HEK293 (cell line): ENCODE data around the gene SLC2A9.

Experiments used
- CTCF ChIA-PET: fragments of 350-600 bp; formaldehyde crosslinking; extraction: SDS; loops from one replicate; lab custom pipeline; 2021; ENCODE audit warnings: antibody characterized with exemption; lab: Yijun Ruan, JAX
- POLR2A ChIA-PET: fragments of 300-600 bp; formaldehyde crosslinking; extraction: SDS; loops from one replicate; lab custom pipeline; 2020; ENCODE audit warnings: antibody characterized with exemption, inconsistent platforms; lab: Yijun Ruan, JAX
- H3K27ac ChIP-seq: fragments of 200-500 bp; sonication (Bioruptor generic); 2 replicates; pipeline ENCODE4 v1.5.1; 2014; ENCODE audit warnings: low read depth, low read length, control low read depth, inconsistent platforms; ENCODE audit errors: extremely low read depth
- H3K36me3 ChIP-seq, 2 experiments: fragments of 200-500 bp in 1 of 2; sonication (Bioruptor generic) in 1 of 2; 1 replicate in 1 of 2; 2 replicates in 1 of 2; pipeline ENCODE4 v1.5.1; 2014 to 2017; ENCODE audit warnings: inconsistent platforms in 2 of 2, low read length in 2 of 2; ENCODE audit not compliant: control insufficient read depth in 2 of 2, insufficient read depth in 1 of 2
- H3K4me1 ChIP-seq: fragments of 200-500 bp; sonication (Bioruptor generic); 2 replicates; pipeline ENCODE4 v1.5.1; 2014; ENCODE audit warnings: mild to moderate bottlenecking, low read length, inconsistent platforms; ENCODE audit not compliant: control insufficient read depth, insufficient read depth
- H3K4me3 ChIP-seq: 2 replicates; pipeline ENCODE4 v1.5.1; 2011; ENCODE audit warnings: low read depth, mild to moderate bottlenecking, control low read depth, low read length, moderate library complexity
- H3K9me3 ChIP-seq: fragments of 200-500 bp; sonication (Bioruptor generic); 2 replicates; pipeline ENCODE4 v1.5.1; 2014; ENCODE audit warnings: low read depth, low read length, inconsistent platforms; ENCODE audit not compliant: control insufficient read depth, insufficient read depth
- KLF9 ChIP-seq: fragments of 450-650 bp; formaldehyde crosslinking; IDR thresholded peaks from 2 replicates; pipeline ENCODE4 v1.5.1; 2016; ENCODE audit warnings: missing biosample characterization, missing genetic modification characterization, low read depth
- MYNN ChIP-seq: fragments of 450-650 bp; formaldehyde crosslinking; IDR thresholded peaks from 2 replicates; pipeline ENCODE4 v1.5.1; 2016; ENCODE audit warnings: missing biosample characterization, missing genetic modification characterization, borderline replicate concordance
- OSR2 ChIP-seq: fragments of 450-650 bp; formaldehyde crosslinking; IDR thresholded peaks from 2 replicates; pipeline ENCODE4 v1.5.1; 2016; ENCODE audit warnings: missing biosample characterization, missing genetic modification characterization
- PRDM10 ChIP-seq: fragments of 450-650 bp; formaldehyde crosslinking; IDR thresholded peaks from 2 replicates; pipeline ENCODE4 v1.5.1; 2016; ENCODE audit warnings: missing biosample characterization, missing genetic modification characterization
- PRDM2 ChIP-seq: fragments of 450-650 bp; formaldehyde crosslinking; IDR thresholded peaks from 2 replicates; pipeline ENCODE4 v1.5.1; 2016; ENCODE audit warnings: missing biosample characterization, missing genetic modification characterization, borderline replicate concordance
- SETDB1 ChIP-seq: IDR thresholded peaks from one replicate; pipeline ENCODE4 v1.6.1; 2017; ENCODE audit warnings: mild to moderate bottlenecking, low read length, moderate library complexity, mixed read lengths; ENCODE audit not compliant: insufficient read length
- SP7 ChIP-seq: fragments of 450-650 bp; formaldehyde crosslinking; IDR thresholded peaks from 2 replicates; pipeline ENCODE4 v1.5.1; 2016; ENCODE audit warnings: missing biosample characterization, missing genetic modification characterization
- YY1 ChIP-seq: fragments of 450-650 bp; formaldehyde crosslinking; IDR thresholded peaks from 2 replicates; pipeline ENCODE4 v1.5.1; 2018; ENCODE audit warnings: missing biosample characterization, missing genetic modification characterization
- YY2 ChIP-seq: fragments of 450-650 bp; formaldehyde crosslinking; IDR thresholded peaks from 2 replicates; pipeline ENCODE4 v1.5.1; 2016; ENCODE audit warnings: missing biosample characterization, missing genetic modification characterization
- ZIC2 ChIP-seq: fragments of 450-650 bp; formaldehyde crosslinking; IDR thresholded peaks from 2 replicates; pipeline ENCODE4 v1.5.1; 2016; ENCODE audit warnings: missing biosample characterization, missing genetic modification characterization
- ZNF184 ChIP-seq: fragments of 450-650 bp; IDR thresholded peaks from 2 replicates; pipeline ENCODE4 v1.5.1; 2018; ENCODE audit warnings: missing biosample characterization, mild to moderate bottlenecking, missing genetic modification characterization
- ZNF239 ChIP-seq: fragments of 450-650 bp; formaldehyde crosslinking; IDR thresholded peaks from 2 replicates; pipeline ENCODE4 v1.5.1; 2016; ENCODE audit warnings: missing biosample characterization, missing genetic modification characterization
- ZNF354C ChIP-seq: fragments of 450-650 bp; formaldehyde crosslinking; IDR thresholded peaks from 2 replicates; pipeline ENCODE4 v1.5.1; 2016; ENCODE audit warnings: missing biosample characterization, missing genetic modification characterization, low read depth, borderline replicate concordance
- ZNF521 ChIP-seq: fragments of 450-650 bp; formaldehyde crosslinking; IDR thresholded peaks from 2 replicates; pipeline ENCODE4 v1.5.1; 2017; ENCODE audit warnings: missing biosample characterization, mild to moderate bottlenecking, missing genetic modification characterization
- ZNF596 ChIP-seq: fragments of 450-650 bp; IDR thresholded peaks from 2 replicates; pipeline ENCODE4 v1.5.0; 2018; ENCODE audit warnings: missing biosample characterization, mild to moderate bottlenecking, missing genetic modification characterization, moderate library complexity
- ZNF624 ChIP-seq: fragments of 450-650 bp; formaldehyde crosslinking; IDR thresholded peaks from 2 replicates; pipeline ENCODE4 v1.5.1; 2017; ENCODE audit warnings: missing biosample characterization, missing genetic modification characterization
- ZNF791 ChIP-seq: fragments of 450-650 bp; formaldehyde crosslinking; IDR thresholded peaks from 2 replicates; pipeline ENCODE4 v1.5.1; 2016; ENCODE audit warnings: missing biosample characterization, missing genetic modification characterization
- TF ChIP-seq, protein P1 (sequence below): fragments of 450-650 bp; formaldehyde crosslinking; IDR thresholded peaks from 2 replicates; pipeline ENCODE4 v1.5.1; 2016; ENCODE audit warnings: missing biosample characterization, missing genetic modification characterization
- TF ChIP-seq, protein P2 (sequence below): fragments of 450-650 bp; formaldehyde crosslinking; IDR thresholded peaks from 2 replicates; pipeline ENCODE4 v1.5.1; 2017; ENCODE audit warnings: missing biosample characterization, missing genetic modification characterization

Gene SLC2A9

GRCh38 chr4:9926586-9926985 is 94.7 kb downstream of the SLC2A9 start:
- Histone ChIP-seq H3K36me3 (no peaks in the 10 kb centered on the region), H3K4me1 (no peaks in the 10 kb centered on the region), H3K27ac (no peak overlapping the region)
- POLR2A ChIA-PET, result no interaction called here
- CTCF ChIA-PET, result no interaction called here
- TF ChIP-seq SP7 (tag by site-specific recombination) (no peak), ZNF354C (tag by site-specific recombination) (no peak), ZNF624 (tag by site-specific recombination) (no peak), ZNF521 (tag by site-specific recombination) (no peak), MYNN (tag by site-specific recombination) (no peak), PRDM2 (tag by site-specific recombination) (no peak), SETDB1 (no peak), ZNF184 (tag by site-specific recombination) (no peak), ZNF791 (tag by site-specific recombination) (no peak), YY1 (tag by site-specific recombination) (no peak), ZNF239 (tag by site-specific recombination) (no peak)
- TF ChIP-seq, protein P1, sequence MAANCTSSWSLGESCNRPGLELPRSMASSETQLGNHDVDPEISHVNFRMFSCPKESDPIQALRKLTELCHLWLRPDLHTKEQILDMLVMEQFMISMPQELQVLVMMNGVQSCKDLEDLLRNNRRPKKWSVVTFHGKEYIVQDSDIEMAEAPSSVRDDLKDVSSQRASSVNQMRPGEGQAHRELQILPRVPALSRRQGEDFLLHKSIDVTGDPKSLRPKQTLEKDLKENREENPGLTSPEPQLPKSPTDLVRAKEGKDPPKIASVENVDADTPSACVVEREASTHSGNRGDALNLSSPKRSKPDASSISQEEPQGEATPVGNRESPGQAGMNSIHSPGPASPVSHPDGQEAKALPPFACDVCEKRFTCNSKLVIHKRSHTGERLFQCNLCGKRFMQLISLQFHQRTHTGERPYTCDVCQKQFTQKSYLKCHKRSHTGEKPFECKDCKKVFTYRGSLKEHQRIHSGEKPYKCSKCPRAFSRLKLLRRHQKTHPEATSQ, result no peak
- TF ChIP-seq, all 188 proteins: peak for 0
- Histone ChIP-seq H3K4me3 (no peak overlapping the region), H3K9me3 (no peaks in the 10 kb centered on the region)

DNA sequence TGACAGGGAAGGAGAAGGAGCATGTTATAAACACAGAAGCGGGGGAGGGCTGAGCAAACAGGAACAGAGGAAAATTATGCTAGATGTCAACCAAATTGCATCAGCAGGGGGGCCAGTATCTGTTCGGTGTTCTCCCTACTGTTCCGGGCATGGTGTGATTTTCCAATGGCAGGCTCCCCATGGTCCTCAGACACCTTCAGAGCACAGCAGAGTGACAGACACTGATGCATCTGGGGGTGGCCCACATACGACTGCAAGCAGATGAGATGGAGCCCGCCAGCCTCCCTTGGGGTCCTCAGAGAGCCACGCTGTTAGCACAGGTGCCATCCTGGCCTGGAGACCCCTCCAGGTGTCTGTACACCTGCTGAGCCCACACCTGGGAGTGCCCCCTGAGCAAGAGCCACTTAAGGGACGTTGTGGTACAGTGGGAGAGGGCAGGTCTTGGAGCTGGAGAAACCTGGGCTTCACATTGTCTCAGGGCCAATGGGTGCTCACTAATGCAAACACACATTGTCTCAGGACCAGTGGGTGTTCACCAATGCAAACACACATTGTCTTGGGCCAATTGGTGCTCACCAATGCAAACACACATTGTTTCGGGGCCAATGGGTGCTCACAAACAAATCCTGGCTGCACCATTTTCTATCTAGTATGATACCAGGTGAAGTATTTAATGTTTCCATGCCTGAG is 95.4 kb downstream of the SLC2A9 start:
- no peak overlapping the region for H3K27ac ChIP-seq
- no peaks in the 10 kb centered on the region for H3K4me1 ChIP-seq
- H3K36me3 ChIP-seq, result no peaks in the 10 kb centered on the region
- POLR2A ChIA-PET, result no interaction called here
- CTCF ChIA-PET, result no interaction called here
- H3K4me3 ChIP-seq, result no peak overlapping the region
- TF ChIP-seq KLF9 (no peak), YY2 (tag by site-specific recombination) (no peak), ZIC2 (tag by site-specific recombination) (peak; percentile 47), OSR2 (no peak), ZNF596 (tag by site-specific recombination) (no peak), PRDM10 (0 out of 2 replicates have a peak, but pooled peaks have one; percentile 12)
- TF ChIP-seq, protein P2, sequence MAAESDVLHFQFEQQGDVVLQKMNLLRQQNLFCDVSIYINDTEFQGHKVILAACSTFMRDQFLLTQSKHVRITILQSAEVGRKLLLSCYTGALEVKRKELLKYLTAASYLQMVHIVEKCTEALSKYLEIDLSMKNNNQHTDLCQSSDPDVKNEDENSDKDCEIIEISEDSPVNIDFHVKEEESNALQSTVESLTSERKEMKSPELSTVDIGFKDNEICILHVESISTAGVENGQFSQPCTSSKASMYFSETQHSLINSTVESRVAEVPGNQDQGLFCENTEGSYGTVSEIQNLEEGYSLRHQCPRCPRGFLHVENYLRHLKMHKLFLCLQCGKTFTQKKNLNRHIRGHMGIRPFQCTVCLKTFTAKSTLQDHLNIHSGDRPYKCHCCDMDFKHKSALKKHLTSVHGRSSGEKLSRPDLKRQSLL, result no peak
- no peaks in the 10 kb centered on the region for H3K9me3 ChIP-seq
